Measurements from ENCODE around the gene TMUB1.

TMUB1 gene

DNA sequence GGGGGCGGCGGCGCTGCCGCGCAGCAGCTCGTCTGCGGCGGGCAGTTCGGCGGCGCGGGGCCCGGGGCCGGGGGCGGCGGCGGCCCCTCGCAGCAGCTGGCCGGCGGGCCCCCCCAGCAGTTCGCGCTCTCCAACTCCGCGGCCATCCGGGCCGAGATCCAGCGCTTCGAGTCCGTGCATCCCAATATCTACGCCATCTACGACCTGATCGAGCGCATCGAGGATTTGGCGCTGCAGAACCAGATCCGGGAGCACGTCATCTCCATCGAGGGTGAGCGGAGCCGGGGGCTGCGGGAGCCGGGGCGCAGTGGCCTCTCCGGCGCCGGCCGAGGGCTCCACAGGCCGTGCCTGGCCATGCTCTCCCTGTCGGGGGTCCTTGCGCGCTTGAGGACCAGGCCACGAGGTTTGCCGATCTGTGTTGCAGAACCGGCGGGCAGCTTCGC is 3.5 kb upstream of the TMUB1 start:
- in situ Hi-C loops (cut with MboI; ENCODE audit: low sequenced_read_pairs) = no loop called here

GRCh38 chr7:151085691-151086620 is 2.7 kb upstream of the TMUB1 start, which contains the start of gene AGAP3:
Gene AGAP3 (plus strand): TSS chr7:151086475. CDS start chr7:151086742, 267 bp downstream.
- in situ Hi-C loops (cut with MboI; ENCODE audit: low sequenced_read_pairs) = no loop called here

GRCh38 chr7:151085329-151085690 is 2.0 kb upstream of the TMUB1 start:
- in situ Hi-C loops (cut with MboI; ENCODE audit: low sequenced_read_pairs) = no loop called here

DNA sequence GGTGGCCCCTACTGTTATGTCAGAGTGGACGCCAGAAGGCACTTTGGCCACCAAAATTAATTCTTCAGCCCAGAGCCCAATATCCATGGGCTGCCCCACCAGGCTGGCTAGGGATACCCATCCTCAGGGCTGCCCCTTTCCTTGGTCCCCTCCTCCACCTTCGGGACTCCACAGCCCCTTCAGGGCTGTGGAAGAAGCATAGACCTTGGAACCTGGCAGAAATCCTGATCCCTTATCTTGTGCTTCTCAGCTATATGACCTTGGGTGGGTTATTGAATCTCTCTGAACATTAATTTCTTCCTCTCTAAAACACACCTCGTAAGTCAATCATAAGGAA is 499 bp upstream of the TMUB1 start:
- in situ Hi-C loops (cut with MboI; ENCODE audit: low sequenced_read_pairs) = no loop called here

DNA sequence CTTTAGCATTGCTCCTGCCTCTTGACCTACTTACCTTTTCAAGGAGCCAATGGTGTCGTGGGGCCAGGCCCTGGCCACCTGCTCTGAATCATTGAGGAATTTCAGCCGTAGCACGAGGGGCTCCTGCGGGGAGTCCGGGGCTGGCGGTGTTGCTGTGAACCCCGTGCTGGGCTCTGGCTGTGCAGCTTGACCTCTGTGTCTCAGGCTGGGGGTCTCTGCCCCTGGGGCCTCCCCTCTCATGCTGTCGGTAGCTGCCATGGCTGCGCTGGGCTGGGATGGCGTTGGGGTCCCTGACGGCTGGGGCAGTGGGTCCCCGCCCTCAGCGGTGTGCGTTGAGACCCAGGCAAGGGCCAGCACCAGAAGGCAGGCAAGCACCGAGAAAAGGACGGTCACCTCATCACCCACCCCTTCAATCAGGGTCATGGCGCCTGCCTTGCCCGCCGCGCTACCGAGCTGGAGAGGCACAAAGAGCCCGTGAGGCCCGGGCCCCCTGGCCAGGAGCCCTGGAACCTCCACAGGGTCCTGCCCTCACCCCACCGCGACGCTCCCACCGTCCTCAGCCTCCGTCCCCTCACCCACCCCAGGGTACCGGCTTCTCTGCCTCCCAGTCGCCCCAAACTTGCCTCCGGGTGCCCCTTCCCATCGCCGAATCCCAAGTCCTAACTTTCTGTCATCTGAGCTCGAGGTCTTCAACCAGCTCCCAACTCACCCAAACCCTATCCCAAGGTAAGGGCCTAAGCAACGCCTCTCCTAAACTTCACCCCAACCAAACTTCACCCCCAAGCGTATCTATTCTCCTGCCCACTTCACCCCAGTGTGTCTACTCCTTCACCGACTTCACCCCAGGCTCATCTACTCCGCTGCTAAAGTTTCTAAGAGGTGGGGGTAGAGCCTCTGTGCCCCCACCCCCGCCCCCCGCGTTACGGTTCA is 887 bp downstream of the TMUB1 start:
- in situ Hi-C loops (cut with MboI; ENCODE audit: low sequenced_read_pairs) = no loop called here

DNA sequence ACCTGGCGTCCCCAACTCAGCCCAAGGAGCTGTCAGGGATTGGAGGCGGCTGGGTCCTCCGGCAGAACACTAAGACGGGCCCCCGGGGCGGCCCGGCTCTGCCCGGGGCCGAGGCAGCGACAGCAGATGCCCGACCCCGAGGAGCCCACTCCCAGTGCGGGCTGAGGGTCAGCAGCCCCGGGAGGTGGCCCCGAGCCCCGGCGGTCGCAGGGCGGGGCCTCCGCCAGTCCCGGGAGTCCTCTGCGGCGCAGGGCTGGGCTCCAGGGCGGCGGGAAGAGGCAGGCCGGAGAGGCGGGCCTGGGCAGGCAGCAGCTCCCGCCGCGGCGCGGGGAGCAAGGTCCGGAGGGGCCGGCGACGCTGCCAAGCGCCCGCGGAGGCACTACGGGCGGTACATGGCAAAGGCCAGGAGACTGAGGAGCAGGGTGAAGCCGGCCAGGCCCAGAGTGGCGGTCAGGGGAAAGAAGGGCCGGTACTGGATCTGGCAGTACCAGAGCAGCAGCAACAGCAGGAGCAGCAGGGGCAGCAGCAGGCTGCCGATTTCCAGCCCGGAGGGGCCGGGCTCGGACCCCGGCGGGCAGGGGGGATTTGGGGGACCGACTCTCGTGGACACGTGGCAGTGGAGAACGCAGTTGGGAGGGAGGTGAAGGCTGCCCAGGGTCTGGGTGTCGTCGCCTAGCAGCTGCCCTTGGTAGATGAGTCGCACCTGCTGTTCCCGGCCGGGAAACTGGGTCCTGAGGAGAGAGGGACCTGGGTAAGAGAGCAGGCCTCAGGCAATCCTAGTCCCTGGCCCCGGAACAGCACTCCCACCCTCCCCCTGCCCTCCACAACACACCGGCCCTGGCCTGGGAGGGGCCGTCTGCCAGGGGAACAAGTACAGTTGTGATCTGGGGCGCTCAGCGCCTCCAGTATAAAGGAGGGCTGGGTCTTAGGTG is 1.9 kb downstream of the TMUB1 start:
- in situ Hi-C loops (cut with MboI; ENCODE audit: low sequenced_read_pairs) = no loop called here

DNA sequence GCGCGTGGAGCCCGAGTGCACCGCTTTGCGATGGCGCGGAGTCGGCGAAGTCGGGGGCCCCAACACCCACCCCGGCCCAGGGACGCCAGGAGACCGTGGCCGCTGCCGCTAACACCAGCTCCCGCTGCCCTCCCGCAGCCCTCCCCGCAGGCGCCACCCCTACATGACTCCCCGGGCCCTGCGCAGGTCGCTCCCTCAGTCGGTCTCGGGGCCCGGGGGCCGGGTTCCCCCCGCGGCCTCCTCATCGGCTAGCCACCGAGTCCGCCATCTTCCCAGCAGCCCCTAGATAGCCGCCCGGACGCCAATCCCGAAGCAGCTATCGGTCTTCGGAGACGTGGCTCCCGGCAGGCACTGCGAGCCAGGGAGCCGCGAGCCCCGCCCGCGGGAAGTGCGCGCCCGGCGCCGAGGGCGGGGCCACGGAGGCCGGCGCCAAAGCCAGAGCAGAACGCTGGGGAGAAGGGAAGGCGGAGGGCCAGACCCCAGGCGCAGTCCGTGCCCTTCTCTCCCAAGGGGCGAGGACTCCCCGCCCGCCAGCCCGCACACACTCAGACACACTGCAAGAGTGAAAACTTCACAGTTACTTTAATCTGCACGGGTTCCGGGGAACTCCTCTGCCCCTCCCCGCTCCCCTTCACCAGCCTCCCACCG is 2.6 kb downstream of the TMUB1 start, which contains the start of gene FASTK:
Gene FASTK (minus strand): TSS at position 288 of the 648 bp plus-strand sequence. CDS start 43 bp downstream, at position 245.
- in situ Hi-C loops (cut with MboI; ENCODE audit: low sequenced_read_pairs) = no loop called here

DNA sequence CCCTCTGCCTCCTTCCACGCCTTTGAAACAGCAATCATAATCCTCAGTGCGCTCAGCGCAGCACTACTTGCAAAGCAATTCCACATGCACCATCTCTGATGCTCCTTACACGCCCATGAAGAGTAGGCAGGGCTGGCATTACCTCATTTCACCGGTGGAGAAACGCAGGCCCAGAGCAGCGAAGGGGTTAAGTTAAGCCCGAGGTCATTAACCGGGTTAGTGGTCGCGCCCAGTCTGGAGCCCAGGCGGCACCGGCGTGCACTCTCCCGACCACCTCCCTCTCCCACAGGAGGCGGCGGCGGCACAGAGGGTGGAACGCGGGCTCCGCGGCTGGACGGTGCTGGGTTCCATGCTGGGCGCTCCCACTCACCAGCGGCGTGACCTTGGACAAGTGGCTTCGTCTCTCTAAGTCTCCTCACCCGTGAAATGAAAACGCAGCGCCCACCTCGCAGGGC is 3.2 kb downstream of the TMUB1 start:
- in situ Hi-C loops (cut with MboI; ENCODE audit: low sequenced_read_pairs) = no loop called here

DNA sequence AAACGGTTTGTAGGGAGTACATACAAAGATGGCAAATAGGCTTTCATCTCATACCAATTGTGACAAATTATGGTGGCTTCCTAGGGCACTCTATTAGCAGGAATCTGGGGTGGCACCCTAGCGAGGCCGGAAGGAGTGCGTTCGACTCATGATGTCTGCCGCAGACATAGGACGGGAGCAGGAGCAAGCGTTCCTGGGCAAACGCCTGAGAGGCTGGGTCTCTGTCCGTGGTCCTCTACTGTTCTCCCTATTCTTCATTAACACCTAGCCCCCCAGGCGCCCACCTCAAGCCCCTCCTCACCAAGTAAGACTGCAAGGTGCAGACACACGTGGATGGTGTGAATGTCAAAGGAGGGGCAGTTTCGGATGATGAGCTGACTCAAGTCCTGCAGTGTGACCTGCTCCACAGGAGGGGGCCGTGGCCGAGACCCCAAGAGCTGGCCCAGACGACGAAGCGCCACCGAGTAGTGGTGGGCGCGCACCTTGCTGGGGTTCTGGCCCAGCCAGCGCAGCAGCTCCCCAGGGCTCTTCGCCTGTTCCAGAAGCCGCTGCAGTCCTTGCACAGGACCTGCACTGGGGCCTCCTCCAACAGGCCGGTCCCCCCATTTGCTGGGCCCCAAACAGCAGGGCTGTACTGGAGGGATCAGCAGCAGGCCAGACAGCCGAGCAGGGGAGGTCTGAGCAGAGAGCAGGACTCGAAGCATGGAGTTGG is 3.9 kb downstream of the TMUB1 start:
- in situ Hi-C loops (cut with MboI; ENCODE audit: low sequenced_read_pairs) = no loop called here

DNA sequence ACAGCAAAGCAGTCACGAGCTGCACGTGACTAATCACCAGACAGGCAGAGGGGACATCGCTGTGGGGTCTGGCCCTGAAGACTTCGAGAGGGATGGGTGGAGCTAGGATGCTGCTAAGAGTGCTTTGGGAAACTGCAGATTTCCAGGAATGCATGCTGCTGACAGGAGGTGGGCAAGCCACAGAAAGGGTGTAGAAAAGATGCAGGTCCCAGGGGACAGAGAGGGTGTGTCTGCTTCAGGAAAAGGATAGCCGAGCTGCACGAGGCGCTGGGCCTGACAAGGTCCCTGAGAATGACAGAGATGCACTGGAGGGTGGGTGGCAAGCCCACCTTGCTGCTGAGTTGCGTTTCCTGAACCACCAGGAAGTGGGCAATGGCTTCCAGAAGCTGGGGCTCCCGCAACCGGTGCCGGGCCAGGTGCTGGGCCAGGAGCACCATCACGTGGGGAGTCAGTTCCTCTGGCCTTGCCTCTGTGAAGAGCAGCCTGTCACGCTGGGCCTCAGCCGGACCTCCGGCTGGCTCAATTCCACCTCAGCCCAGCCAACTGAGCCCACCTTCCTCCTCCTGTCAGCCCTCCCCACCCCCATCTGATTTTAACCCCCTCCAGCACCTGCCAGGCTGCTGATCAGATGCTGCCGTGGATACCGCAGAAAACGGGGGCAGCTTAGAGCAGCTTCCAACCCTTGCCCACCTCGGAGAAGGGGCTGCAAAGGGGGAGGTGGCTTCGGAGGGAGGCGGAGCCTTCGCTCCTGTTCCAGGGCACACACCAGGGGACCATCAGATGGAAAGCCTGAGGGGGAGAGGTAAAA is 4.9 kb downstream of the TMUB1 start:
- in situ Hi-C loops (cut with MboI; ENCODE audit: low sequenced_read_pairs) = no loop called here

DNA sequence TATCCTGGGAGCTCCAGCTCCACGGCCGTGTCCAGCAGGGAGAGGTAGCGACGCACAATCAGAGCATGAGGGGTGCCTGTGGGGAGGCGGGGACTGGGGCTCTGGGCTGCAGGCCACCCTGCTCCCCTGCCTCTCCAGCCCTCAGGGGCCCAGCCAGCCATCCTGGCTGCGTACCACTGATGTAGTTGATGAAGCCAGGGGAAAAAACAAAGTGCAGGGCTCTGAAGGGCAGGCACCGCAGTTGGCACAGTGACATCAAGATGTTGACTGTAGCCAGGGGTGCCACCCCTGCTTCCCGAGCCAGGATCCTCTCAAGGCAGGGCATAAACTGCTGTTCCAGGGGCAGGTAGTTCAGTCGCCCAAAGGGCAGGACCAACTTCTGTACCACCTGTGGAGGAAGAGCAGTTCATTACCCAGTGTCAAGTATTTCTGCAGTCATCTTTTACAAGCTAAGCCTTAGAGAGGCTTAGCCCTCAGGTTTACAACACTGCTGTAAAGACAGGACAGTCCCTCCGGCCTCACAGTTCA is 5.5 kb downstream of the TMUB1 start:
- in situ Hi-C loops (cut with MboI; ENCODE audit: low sequenced_read_pairs) = no loop called here

DNA sequence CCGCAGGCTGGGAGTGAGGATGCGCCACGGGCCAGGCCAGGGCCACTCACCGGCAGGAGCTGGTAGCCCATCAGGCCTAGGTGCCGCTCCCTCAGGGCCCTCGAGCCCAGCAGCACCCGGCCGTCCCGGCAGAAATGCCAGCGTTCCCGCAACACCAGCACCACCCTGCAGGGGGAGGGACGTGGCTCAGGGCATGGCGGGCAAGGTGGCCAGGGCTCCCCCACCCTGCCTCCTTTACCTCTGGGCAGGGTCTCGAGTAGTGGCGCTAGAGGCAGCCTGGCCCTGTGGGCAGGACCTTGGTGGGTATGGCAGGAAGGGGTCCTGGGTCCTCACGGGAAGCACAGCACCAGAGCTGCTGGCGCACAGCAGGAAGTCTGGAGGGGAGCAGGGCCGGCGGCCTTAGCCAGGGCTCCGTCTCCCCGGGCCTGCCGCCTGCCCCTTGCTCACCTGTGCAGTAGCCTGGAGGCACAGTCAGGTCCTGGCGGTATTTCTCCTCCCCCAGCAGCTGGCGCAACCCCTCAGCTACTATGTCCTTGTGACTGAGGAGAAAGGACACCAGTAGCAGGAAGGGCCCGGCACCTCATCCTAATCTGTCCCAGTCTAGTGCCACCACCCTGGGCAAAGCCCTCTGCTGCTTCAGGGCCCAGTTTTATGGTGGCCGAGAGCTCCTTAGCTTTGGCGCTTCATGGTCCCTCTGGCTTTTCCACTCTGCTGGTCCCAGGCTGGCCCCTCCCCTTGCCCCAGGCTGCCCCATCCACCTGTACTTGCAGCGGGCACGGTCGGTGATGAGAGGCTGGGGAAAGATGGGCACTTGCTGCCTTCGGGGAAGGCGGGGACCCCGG is 6.2 kb downstream of the TMUB1 start:
- in situ Hi-C loops (cut with MboI; ENCODE audit: low sequenced_read_pairs) = no loop called here

DNA sequence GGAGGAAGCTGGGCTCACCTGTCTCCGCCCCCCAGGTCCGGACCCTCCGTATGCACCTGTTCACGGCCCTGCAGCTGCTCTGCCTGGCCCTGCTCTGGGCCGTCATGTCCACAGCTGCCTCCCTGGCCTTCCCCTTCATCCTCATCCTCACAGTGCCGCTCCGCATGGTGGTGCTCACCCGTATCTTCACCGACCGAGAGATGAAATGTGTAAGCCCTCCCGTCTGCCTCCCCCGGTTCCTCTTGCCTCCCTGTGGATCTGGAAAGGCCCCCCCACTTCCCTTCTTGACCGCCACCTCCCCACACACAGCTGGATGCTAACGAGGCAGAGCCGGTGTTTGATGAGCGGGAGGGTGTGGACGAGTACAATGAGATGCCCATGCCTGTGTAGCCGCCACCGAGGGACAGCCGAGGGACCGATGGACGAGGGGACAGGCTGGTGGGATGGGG is 7.3 kb downstream of the TMUB1 start:
- in situ Hi-C loops (cut with MboI; ENCODE audit: low sequenced_read_pairs) = no loop called here

DNA sequence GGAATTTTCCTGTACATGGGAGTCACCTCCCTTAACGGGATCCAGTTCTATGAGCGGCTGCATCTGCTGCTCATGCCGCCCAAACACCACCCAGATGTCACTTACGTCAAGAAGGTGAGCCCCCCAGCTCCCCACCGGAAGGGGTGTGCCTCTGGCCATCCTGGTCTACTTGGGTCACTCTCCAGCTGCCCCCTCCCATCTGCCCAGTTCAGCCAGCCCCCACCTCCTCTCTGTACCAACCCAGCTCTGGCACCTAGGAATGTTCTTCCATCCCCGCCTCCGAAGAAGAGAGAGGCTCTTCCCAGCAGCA is 7.7 kb downstream of the TMUB1 start:
- in situ Hi-C loops (cut with MboI; ENCODE audit: low sequenced_read_pairs) = no loop called here

- in situ Hi-C loops (cut with MboI; ENCODE audit: low sequenced_read_pairs) = no loop called here
Observed at GRCh38 chr7:151074817-151075661, 8.3 kb downstream of the TMUB1 start.

DNA sequence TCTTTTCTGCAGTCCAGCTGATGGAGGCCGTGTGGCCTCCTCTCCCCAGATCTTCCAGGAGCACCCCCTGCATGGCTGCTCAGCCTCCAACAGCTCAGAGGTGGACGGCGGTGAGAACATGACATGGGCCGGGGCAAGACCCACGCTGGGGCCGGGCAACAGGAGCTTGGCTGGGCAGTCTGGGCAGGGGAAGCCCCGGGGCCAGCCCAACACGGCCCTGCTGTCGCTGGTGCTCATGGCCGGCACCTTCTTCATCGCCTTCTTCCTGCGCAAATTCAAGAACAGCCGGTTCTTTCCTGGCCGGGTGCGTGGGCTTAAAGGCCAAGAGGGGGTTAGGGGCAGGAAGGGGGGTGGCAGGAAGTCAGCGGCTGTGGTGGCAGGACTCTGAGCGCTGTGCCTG is 9.3 kb downstream of the TMUB1 start:
- in situ Hi-C loops (cut with MboI; ENCODE audit: low sequenced_read_pairs) = no loop called here

Data from hTERT RPE-1 (cell line).